ENCODE results near the gene TBXA2R. TPM values are rescaled to one million over a fixed set of nuclear protein-coding genes. Genes with fewer than 3 reads are reported as not detected.

Gene TBXA2R
- total and polyA plus RNA-seq, 4 donors = 1.7 to 6.0 (median 5.4) TPM

DNA sequence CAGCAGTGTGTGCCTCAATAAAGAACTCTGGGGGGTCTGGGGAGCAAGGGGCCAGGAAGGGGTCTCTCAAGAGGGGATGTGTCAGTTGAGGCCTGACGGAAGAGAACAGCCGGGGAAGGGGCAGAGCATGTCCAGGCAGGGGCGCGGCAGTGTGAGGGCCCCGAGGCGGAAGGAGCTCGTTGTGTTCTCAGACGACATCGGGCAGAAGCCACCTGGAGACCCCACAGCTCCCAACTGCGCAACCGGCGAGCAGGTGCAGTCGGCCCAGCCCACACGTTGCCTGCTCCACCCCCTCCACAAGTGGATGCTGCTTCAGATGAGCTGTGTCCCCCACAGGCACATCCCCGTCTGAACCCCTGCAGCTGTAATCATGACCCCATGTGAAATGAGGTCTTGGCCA, 15.0 kb upstream of the TBXA2R start:
- Histone ChIP-seq H3K36me3 (ENCODE audit: control insufficient read depth in 4 of 4, insufficient read depth in 3 of 4, low read depth in 1 of 4, low read length in 3 of 4) (peaks cover 0 to 30% (median 5%) of the 10 kb centered on the region in 4 donors), H3K9ac (ENCODE audit: low read depth in 1 of 2, low read length in 2 of 2) (no peak overlapping the region), H3K4me1 (ENCODE audit: control insufficient read depth in 4 of 4, insufficient read depth in 4 of 4, low read length in 3 of 4) (peaks cover 4 to 24% (median 19%) of the 10 kb centered on the region in 4 donors), H3K27me3 (ENCODE audit: control insufficient read depth in 4 of 4, insufficient read depth in 4 of 4, low read length in 3 of 4) (no peaks in the 10 kb centered on the region), H3K27ac (ENCODE audit: low read depth in 1 of 2, low read length in 2 of 2) (no peak overlapping the region), H3K9me3 (ENCODE audit: control insufficient read depth in 4 of 4, low read length in 3 of 4) (no peaks in the 10 kb centered on the region), H3K4me3 (ENCODE audit: low read depth in 1 of 3, low read length in 3 of 3) (no peak overlapping the region)
- no peak for TF ChIP-seq HNF4G (IDR thresholded peaks at IDR 0.05)
- no peak for TF ChIP-seq RXRA (IDR thresholded peaks at IDR 0.05)
- no peak for TF ChIP-seq GABPA (IDR thresholded peaks at IDR 0.05 in 1 of 2, conservative IDR thresholded peaks at IDR 0.05 in 1 of 2)
- TF ChIP-seq RAD21 (IDR thresholded peaks at IDR 0.05) = no peak
- no peak for TF ChIP-seq CTCF (IDR thresholded peaks at IDR 0.05; ENCODE audit: low read depth, low read length, missing input control)
- TF ChIP-seq, protein P1, sequence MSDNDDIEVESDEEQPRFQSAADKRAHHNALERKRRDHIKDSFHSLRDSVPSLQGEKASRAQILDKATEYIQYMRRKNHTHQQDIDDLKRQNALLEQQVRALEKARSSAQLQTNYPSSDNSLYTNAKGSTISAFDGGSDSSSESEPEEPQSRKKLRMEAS (IDR thresholded peaks at IDR 0.05) = no peak
- no peak for TF ChIP-seq FOXA1 (IDR thresholded peaks at IDR 0.05)
- TF ChIP-seq JUND (IDR thresholded peaks at IDR 0.05) = no peak
- TF ChIP-seq REST (IDR thresholded peaks at IDR 0.05) = no peak
- TF ChIP-seq SP1 (IDR thresholded peaks at IDR 0.05) = no peak
- TF ChIP-seq HNF4A (conservative IDR thresholded peaks at IDR 0.05) = no peak
- TF ChIP-seq, protein P2, sequence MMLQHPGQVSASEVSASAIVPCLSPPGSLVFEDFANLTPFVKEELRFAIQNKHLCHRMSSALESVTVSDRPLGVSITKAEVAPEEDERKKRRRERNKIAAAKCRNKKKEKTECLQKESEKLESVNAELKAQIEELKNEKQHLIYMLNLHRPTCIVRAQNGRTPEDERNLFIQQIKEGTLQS (IDR thresholded peaks at IDR 0.05) = no peak
- no peak for TF ChIP-seq NR2F2 (IDR thresholded peaks at IDR 0.05)
- no peak for DNase-seq (ENCODE audit: low spot score)
- WGBS = 98% methylated on average over 15 of the region's 15 CpGs

- H3K36me3 ChIP-seq (ENCODE audit: control insufficient read depth in 4 of 4, insufficient read depth in 3 of 4, low read depth in 1 of 4, low read length in 3 of 4) = peaks cover 0 to 30% (median 6%) of the 10 kb centered on the region in 4 donors
- no peak overlapping the region for H3K9ac ChIP-seq (ENCODE audit: low read depth in 1 of 2, low read length in 2 of 2)
- H3K27ac ChIP-seq (ENCODE audit: low read depth in 1 of 2, low read length in 2 of 2) = no peak overlapping the region
- H3K4me3 ChIP-seq (ENCODE audit: low read depth in 1 of 3, low read length in 3 of 3) = no peak overlapping the region
- H3K9me3 ChIP-seq (ENCODE audit: control insufficient read depth in 4 of 4, low read length in 3 of 4) = no peaks in the 10 kb centered on the region
- TF ChIP-seq NR2F2 (IDR thresholded peaks at IDR 0.05) (no peak), FOXA1 (IDR thresholded peaks at IDR 0.05) (no peak), YY1 (IDR thresholded peaks at IDR 0.05) (no peak)
- TF ChIP-seq, protein P1 (IDR thresholded peaks at IDR 0.05) = no peak
- no peaks in the 10 kb centered on the region for H3K27me3 ChIP-seq (ENCODE audit: control insufficient read depth in 4 of 4, insufficient read depth in 4 of 4, low read length in 3 of 4)
- WGBS = 92% methylated on average over 24 of the region's 24 CpGs
- peaks cover 4 to 21% (median 16%) of the 10 kb centered on the region in 4 donors for H3K4me1 ChIP-seq (ENCODE audit: control insufficient read depth in 4 of 4, insufficient read depth in 4 of 4, low read length in 3 of 4)
- DNase-seq (ENCODE audit: low spot score) = no peak
Observed at GRCh38 chr19:3620817-3621547, 14.3 kb upstream of the TBXA2R start.

Measured in liver (tissue), 9 donors.